Mesodermal cell (in vitro differentiated cells): ENCODE results near the gene PCDHA3.
"Not testable (repeated sequence)": the region's sequence is repeated elsewhere in the genome, so short reads cannot be mapped to it uniquely, and the experiment has no call there.

ENCODE experiments used
- H3K27ac ChIP-seq: 2 replicates; pipeline ENCODE4 v1.7.0; 2013; ENCODE audit warnings: mild to moderate bottlenecking, low read depth, low read length, moderate library complexity; ENCODE audit not compliant: severe bottlenecking
- H3K36me3 ChIP-seq: 2 replicates; pipeline ENCODE4 v1.7.1; 2013; ENCODE audit warnings: mild to moderate bottlenecking, low read length, moderate library complexity; ENCODE audit not compliant: control insufficient read depth, insufficient read depth
- H3K4me1 ChIP-seq: one replicate; pipeline ENCODE4 v1.7.1; 2013; ENCODE audit warnings: mild to moderate bottlenecking, low read length; ENCODE audit not compliant: insufficient read depth, control insufficient read depth, poor library complexity, severe bottlenecking
- H3K4me3 ChIP-seq: 2 replicates; pipeline ENCODE4 v1.7.0; 2013; ENCODE audit warnings: low read length, control low read depth, mild to moderate bottlenecking; ENCODE audit not compliant: insufficient read depth, poor library complexity, severe bottlenecking; ENCODE audit errors: extremely low read depth
- H3K9me3 ChIP-seq: 2 replicates; pipeline ENCODE4 v1.7.1; 2013; ENCODE audit warnings: mild to moderate bottlenecking, low read length, moderate library complexity; ENCODE audit not compliant: control insufficient read depth
- WGBS, 2 experiments: methylation state at CpG; one replicate each; pipeline ENCODE4 v1.1.5; 2013; ENCODE audit warnings: missing lambda C conversion rate in 2 of 2; ENCODE audit not compliant: insufficient coverage in 2 of 2; 5-methylcytosine and 5-hydroxymethylcytosine counted together

PCDHA3 gene

GRCh38 chr5:140821375-140822280 is 20.8 kb downstream of the PCDHA3 start, which contains the start of gene PCDHA5:
TSS of gene PCDHA5 (plus strand) at chr5:140821613.
- Histone ChIP-seq H3K4me1 (no peaks in the 10 kb centered on the region), H3K4me3 (no peak within 1 kb of the TSS), H3K9me3 (no peaks in the 10 kb centered on the region), H3K36me3 (no peaks in the 10 kb centered on the region), H3K27ac (no peak within 1 kb of the TSS)
- WGBS, 2 experiments: 93 to 94% methylated on average over 35 to 36 of the region's 39 CpGs

GRCh38 chr5:140822281-140822629 is 21.4 kb downstream of the PCDHA3 start:
- Histone ChIP-seq H3K9me3 (no peaks in the 10 kb centered on the region), H3K27ac (no peak overlapping the region), H3K4me3 (no peak overlapping the region), H3K36me3 (no peaks in the 10 kb centered on the region), H3K4me1 (no peaks in the 10 kb centered on the region)
- WGBS, 2 experiments: 79 to 86% methylated on average over 6 of the region's 6 CpGs

DNA sequence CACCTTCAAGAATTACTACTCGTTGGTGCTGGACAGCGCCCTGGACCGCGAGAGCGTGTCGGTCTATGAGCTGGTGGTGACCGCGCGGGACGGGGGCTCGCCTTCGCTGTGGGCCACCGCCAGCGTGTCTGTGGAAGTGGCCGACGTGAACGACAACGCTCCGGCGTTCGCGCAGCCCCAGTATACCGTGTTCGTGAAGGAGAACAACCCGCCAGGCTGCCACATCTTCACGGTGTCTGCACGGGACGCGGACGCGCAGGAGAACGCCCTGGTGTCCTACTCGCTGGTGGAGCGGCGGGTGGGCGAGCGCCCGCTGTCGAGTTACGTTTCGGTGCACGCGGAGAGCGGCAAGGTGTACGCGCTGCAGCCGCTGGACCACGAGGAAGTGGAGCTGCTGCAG is 22.1 kb downstream of the PCDHA3 start:
- H3K4me1 ChIP-seq, H3K9me3 ChIP-seq, H3K4me3 ChIP-seq, H3K36me3 ChIP-seq, H3K27ac ChIP-seq: not testable (repeated sequence)
- 95% methylated on average over 32 to 48 of the region's 48 CpGs for WGBS, 2 experiments

GRCh38 chr5:140823475-140823874 is 22.6 kb downstream of the PCDHA3 start:
- Histone ChIP-seq H3K36me3 (no peaks in the 10 kb centered on the region), H3K4me3 (no peak overlapping the region), H3K4me1 (no peaks in the 10 kb centered on the region), H3K27ac (no peak overlapping the region), H3K9me3 (no peaks in the 10 kb centered on the region)
- WGBS, 2 experiments: 97 to 98% methylated on average over 38 of the region's 38 CpGs

DNA sequence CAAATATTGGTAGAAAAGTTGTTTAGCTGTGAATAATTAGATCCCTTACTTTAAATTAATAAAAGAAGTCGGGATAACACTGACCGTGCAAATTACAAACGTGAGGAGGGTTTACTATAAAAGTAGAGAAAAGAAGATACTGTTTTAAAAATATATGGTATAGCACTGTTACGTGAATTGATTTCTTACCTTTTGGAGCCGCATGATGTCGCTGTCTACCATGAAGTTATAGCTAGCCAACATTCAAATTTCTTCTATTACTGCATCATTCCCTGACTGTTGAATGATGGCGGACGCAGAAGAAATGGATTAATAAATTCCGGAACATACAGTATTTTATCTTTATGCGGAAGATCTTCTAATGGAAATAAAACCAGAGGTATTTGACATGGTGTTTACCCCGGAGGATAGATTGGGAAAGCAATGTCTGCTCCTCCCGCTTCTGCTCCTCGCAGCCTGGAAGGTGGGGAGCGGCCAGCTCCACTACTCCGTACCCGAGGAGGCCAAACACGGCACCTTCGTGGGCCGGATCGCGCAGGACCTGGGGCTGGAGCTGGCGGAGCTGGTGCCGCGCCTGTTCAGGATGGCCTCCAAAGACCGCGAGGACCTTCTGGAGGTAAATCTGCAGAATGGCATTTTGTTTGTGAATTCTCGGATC is 27.0 kb downstream of the PCDHA3 start, which contains the start of gene PCDHA6:
Gene PCDHA6 (plus strand): TSS at position 257 of the 658 bp plus-strand sequence. CDS start 132 bp downstream, at position 389.
- Histone ChIP-seq H3K4me3 (no peak within 1 kb of the TSS), H3K36me3 (no peaks in the 10 kb centered on the region)
- 96% methylated on average over 19 to 21 of the region's 27 CpGs for WGBS, 2 experiments

DNA sequence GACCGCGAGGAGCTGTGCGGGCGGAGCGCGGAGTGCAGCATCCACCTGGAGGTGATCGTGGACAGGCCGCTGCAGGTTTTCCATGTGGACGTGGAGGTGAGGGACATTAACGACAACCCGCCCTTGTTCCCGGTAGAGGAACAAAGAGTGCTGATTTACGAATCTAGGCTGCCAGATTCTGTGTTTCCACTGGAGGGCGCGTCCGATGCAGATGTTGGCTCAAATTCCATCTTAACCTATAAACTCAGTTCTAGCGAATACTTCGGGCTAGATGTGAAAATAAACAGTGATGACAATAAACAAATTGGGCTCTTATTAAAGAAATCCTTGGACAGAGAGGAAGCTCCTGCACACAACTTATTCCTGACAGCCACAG is 27.5 kb downstream of the PCDHA3 start:
- no peak overlapping the region for H3K4me3 ChIP-seq
- H3K36me3 ChIP-seq: no peaks in the 10 kb centered on the region
- no peaks in the 10 kb centered on the region for H3K9me3 ChIP-seq
- 88 to 94% methylated on average over 6 to 9 of the region's 18 CpGs for WGBS, 2 experiments
- no peak overlapping the region for H3K27ac ChIP-seq
- no peaks in the 10 kb centered on the region for H3K4me1 ChIP-seq

More for the DNA sequence above, 27.0 kb downstream of the PCDHA3 start, which contains the start of gene PCDHA6:
- Histone ChIP-seq H3K4me1 (no peaks in the 10 kb centered on the region), H3K9me3 (no peaks in the 10 kb centered on the region), H3K27ac (no peak within 1 kb of the TSS)

DNA sequence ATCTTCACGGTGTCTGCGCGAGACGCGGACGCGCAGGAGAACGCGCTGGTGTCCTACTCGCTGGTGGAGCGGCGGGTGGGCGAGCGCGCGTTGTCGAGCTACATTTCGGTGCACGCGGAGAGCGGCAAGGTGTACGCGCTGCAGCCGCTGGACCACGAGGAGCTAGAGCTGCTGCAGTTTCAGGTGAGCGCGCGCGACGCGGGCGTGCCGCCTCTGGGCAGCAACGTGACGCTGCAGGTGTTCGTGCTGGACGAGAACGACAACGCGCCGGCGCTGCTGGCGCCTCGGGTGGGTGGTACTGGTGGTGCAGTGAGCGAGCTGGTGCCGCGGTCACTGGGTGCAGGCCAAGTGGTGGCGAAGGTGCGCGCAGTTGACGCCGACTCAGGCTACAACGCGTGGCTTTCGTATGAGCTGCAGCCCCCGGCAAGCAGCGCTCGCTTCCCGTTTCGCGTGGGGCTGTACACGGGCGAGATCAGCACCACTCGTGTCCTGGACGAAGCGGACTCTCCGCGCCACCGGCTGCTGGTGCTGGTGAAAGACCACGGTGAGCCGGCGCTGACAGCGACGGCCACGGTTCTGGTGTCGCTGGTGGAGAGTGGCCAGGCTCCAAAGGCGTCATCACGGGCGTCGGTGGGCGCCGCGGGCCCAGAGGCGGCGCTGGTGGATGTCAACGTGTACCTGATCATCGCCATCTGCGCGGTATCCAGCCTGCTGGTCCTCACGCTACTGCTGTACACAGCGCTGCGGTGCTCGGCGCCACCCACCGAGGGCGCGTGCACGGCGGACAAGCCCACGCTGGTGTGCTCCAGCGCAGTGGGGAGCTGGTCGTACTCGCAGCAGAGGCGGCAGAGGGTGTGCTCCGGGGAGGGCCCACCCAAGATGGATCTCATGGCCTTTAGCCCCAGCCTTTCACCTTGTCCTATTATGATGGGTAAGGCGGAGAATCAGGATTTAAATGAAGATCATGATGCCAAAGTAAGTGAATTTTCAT is 28.9 kb downstream of the PCDHA3 start:
- not testable (repeated sequence) for H3K4me1 ChIP-seq, H3K9me3 ChIP-seq, H3K36me3 ChIP-seq, H3K4me3 ChIP-seq, H3K27ac ChIP-seq
- WGBS, 2 experiments: 97 to 98% methylated on average over 70 to 89 of the region's 106 CpGs

GRCh38 chr5:140833993-140834392 is 33.1 kb downstream of the PCDHA3 start, which contains the start of gene PCDHA7:
TSS of gene PCDHA7 (plus strand) at chr5:140834269. CDS start at chr5:140834384, 115 bp downstream.
- Histone ChIP-seq H3K36me3 (no peaks in the 10 kb centered on the region), H3K4me1 (no peaks in the 10 kb centered on the region), H3K9me3 (peaks cover 6% of the 10 kb centered on the region), H3K4me3 (no peak within 1 kb of the TSS), H3K27ac (no peak within 1 kb of the TSS)
- WGBS, 2 experiments: 89 to 100% methylated on average over 3 to 7 of the region's 8 CpGs

- not testable (repeated sequence) for H3K4me3 ChIP-seq, H3K36me3 ChIP-seq, H3K4me1 ChIP-seq, H3K9me3 ChIP-seq, H3K27ac ChIP-seq
- WGBS, 2 experiments: 92 to 99% methylated on average over 7 to 23 of the region's 38 CpGs
These were observed 33.7 kb downstream of the PCDHA3 start for GRCh38 chr5:140834439-140835008.
